GM12864 (cell line): ENCODE measurements around the gene TXNDC11.

Experiments
- DNase-seq: peaks from one replicate; pipeline ENCODE4 v3.0.0-alpha.2; 2011; ENCODE audit warnings: low read depth
- H3K4me3 ChIP-seq: 2 replicates; pipeline ENCODE4 v1.5.1; 2011; ENCODE audit warnings: mild to moderate bottlenecking, low read depth, low read length, control low read depth
- TF ChIP-seq, protein P1 (sequence below): IDR thresholded peaks from 2 replicates; pipeline ENCODE4 v1.5.1; 2011; ENCODE audit warnings: low read depth, mild to moderate bottlenecking, moderate library complexity, low read length, control low read depth, inconsistent platforms; ENCODE audit errors: missing control alignments

The TXNDC11 gene

DNA sequence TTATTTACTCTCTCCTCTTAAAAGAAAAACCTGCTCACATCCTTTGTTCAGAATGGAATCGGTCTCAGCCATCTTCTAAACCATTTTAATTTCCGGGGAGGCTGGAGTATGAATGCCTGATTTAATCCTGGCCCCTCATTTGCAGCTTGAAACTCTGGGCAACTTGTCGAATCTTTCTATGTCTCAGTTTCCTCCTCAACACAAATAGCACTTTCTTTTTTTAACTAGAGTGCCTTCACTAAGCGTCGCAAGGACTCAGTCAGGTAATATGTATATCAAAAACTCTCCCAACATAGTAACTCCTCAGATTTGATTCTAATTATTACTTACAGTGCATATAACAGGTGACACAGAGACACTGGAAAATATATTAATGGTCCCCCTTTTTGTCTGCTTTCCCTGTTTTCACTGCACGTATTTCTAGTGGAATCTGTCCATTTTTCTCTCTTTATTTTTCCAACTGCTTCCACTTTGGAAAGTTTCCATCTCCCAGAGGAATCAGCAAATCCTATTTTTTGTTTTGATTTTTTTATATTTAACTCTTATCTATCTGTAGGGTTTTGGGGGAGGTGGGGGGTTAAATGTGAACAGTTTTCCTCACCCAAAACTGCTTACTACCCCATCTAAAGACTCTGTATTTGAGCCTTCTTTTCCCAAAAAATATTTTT lies 55.8 kb downstream of the TXNDC11 start:
- TF ChIP-seq, protein P1, sequence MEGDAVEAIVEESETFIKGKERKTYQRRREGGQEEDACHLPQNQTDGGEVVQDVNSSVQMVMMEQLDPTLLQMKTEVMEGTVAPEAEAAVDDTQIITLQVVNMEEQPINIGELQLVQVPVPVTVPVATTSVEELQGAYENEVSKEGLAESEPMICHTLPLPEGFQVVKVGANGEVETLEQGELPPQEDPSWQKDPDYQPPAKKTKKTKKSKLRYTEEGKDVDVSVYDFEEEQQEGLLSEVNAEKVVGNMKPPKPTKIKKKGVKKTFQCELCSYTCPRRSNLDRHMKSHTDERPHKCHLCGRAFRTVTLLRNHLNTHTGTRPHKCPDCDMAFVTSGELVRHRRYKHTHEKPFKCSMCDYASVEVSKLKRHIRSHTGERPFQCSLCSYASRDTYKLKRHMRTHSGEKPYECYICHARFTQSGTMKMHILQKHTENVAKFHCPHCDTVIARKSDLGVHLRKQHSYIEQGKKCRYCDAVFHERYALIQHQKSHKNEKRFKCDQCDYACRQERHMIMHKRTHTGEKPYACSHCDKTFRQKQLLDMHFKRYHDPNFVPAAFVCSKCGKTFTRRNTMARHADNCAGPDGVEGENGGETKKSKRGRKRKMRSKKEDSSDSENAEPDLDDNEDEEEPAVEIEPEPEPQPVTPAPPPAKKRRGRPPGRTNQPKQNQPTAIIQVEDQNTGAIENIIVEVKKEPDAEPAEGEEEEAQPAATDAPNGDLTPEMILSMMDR = no peak
- no peak overlapping the region for H3K4me3 ChIP-seq
- DNase-seq = no peak

DNA sequence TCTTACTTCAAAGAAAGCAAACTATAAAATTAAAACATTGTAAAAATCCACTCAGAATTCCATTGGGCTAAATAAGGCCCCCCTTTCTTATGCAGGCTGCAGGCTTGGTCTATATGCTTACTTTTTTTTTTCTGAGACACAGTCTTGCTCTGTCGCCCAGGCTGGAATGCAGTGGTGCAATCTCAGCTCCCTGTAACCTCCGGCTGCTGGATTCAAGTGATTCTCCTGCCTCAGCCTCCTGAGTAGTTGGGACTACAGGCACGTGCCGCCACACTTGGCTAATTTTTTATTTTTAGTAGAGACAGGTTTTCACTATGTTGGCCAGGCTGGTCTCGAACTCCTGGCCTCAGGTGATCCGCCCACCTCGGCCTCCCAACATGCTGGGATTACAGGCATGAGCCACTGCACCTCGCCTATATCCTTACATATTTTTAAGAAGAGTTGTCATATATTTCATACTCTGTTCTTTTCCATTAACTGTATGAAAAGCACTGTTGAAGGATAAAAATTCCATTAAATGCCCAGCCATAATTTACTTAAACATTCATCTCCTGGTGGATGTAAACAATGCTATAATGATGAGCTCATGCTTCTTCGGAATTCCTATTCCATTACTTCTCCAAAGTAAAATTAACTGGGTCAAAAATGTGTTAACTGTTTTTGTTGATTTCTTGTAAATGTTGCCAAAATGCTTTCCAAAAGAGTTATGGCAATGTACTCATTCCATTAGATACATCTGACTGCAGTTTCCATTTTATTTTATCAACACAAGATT lies 56.6 kb downstream of the TXNDC11 start:
- DNase-seq = no peak
- H3K4me3 ChIP-seq = no peak overlapping the region
- TF ChIP-seq, protein P1 = no peak

DNA sequence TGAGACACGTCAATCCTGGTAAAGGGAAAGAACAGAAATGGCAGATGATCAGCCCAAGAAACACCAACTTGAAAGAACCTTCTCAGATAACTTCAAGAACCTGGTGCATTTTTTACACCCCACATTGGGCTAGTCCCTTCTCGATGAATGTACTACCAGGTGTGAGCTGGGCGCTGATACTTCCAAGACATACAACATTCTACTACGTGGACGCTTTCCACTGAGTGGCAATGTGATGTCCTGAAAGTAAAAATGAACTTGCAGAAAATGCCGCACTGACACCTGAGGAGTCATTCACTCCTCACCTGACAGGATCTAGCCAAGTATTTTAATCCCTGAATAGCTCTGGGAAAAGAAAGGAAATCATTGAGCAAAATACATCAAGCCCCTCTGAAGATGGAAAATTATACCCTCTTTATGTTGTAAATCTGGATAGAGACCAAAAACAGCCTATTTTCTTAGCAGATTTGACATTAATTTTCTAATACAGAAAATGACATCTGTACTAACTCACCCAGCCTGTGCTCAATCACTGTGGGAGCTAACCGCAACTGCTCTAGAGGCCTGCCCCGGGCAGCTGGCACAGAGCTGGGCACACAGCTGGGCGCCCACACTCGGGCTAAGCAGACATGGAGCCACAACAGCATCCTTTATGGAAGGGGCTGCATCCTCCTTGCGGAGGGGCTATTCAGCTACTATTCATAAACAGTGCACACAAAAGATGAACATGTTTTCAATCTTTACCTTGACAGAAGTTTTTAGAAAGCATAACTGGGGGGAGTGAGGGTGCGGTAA lies 58.2 kb downstream of the TXNDC11 start:
- no peak for DNase-seq
- TF ChIP-seq, protein P1 = no peak
- H3K4me3 ChIP-seq = no peak overlapping the region

DNA sequence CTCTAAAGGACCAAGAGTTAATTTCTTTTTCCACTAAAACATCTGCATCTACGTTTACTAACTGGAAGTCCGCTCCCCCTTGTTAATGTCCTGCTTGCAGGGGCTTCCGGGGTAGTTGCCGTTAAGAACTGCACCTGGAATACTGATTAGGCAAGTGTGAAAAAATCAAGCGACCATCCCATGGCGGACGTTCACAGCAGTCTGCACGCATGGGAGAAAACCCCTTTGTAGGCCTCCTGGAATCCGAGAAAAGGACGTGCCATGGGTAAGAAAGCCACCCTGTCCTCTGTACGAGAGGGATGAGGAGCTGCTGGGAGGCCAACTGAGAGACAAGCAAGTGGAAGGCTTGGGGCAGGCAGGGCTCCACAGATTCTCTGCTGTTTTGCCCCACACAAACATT lies 59.5 kb downstream of the TXNDC11 start:
- no peak overlapping the region for H3K4me3 ChIP-seq
- TF ChIP-seq, protein P1 = no peak
- DNase-seq = no peak

DNA sequence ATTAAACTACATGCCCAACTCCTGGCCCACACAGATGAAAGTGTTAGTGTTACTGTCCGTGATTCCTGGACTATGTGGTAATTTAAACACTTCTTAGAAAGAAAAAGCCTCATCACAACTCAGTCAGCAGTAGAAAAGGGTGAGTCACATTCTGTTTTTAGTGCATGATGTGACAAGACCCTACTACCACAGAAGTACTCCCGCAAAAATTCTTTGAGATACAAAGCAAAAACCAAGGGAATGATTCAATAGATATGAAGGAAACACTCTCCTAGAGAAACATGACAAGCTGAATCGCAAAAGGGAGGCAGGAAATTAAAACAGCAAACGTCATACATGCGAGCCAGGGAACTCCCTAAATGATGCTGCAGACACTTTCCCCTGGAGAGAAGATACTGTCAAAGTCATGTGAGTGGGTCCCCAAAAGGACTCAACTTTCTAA lies 60.0 kb downstream of the TXNDC11 start:
- no peak for DNase-seq
- H3K4me3 ChIP-seq = no peak overlapping the region
- TF ChIP-seq, protein P1 = no peak

DNA sequence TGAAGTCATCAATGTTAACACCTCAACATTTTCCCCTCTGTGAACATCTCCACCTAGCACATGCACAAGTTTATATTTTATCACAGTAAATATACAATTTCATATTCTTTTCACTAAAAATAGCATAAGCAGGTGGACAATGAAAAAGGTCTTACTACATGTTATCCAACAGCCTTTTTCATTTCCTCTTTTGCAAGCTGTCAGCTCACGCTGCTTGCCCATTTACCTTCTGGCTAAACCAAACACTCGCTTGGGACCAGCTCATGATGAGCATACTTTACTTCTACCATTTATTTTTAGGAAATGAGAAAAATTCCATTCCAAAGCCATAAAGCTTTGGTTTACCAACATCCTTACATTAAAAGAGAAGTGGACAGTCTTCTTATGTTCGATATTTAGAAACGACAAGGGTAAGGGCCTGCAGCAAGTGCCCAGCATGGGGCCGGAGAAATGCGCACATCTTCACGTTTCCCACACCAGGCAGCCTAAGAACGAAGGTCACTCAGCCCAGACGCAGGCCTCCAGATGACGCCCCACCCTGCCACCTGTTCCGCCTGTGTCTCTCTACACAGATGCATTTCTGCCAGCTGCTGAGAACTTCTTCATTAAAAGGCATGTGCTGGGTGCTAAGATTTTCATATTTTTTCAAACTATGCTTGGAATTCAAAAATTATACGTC lies 60.5 kb downstream of the TXNDC11 start:
- no peak for DNase-seq
- H3K4me3 ChIP-seq = no peak overlapping the region
- TF ChIP-seq, protein P1 = no peak
